HepG2 (cell line): ENCODE results near the gene ALLC.

ENCODE experiments used
- BHLHE40 ChIP-seq: IDR thresholded peaks from 2 replicates; pipeline ENCODE4 v1.6.1; 2011; ENCODE audit warnings: low read length, improper control_type of control experiment
- DMTF1 ChIP-seq: sonication (generic); formaldehyde crosslinking; IDR thresholded peaks from 2 replicates; pipeline ENCODE4 v1.4.0; 2020; ENCODE audit warnings: mild to moderate bottlenecking, missing genetic modification reagents
- POLR2AphosphoS5 ChIP-seq: IDR thresholded peaks from 2 replicates; pipeline ENCODE4 v1.6.1; 2012; ENCODE audit warnings: low read depth, low read length
- RNF219 ChIP-seq: sonication (generic); formaldehyde crosslinking; IDR thresholded peaks from 2 replicates; pipeline ENCODE4 v1.5.0; 2020; ENCODE audit warnings: mild to moderate bottlenecking, missing genetic modification reagents
- TRIM24 ChIP-seq: sonication (generic); formaldehyde crosslinking; IDR thresholded peaks from 2 replicates; pipeline ENCODE4 v1.8.0; 2022; ENCODE audit warnings: mild to moderate bottlenecking, missing genetic modification reagents
- XRCC5 ChIP-seq: fragments of 200-400 bp; formaldehyde crosslinking; optimal IDR thresholded peaks from 2 replicates; pipeline ENCODE3; 2017; ENCODE audit warnings: mild to moderate bottlenecking, low read length
- ZNF205 ChIP-seq: IDR thresholded peaks from 2 replicates; pipeline ENCODE4 v1.6.1; 2018; ENCODE audit warnings: missing biosample characterization, missing genetic modification reagents
- ZNF432 ChIP-seq: sonication (generic); formaldehyde crosslinking; IDR thresholded peaks from 2 replicates; pipeline ENCODE4 v1.5.0; 2020; ENCODE audit warnings: missing genetic modification reagents, mild to moderate bottlenecking, borderline replicate concordance
- ZNF451 ChIP-seq: sonication (generic); formaldehyde crosslinking; IDR thresholded peaks from 2 replicates; pipeline ENCODE4 v1.5.0; 2020; ENCODE audit warnings: mild to moderate bottlenecking, missing genetic modification reagents
- ZNF546 ChIP-seq: sonication (generic); formaldehyde crosslinking; conservative IDR thresholded peaks from 2 replicates; pipeline ENCODE4 v1.8.1; 2023; ENCODE audit warnings: mild to moderate bottlenecking, missing genetic modification reagents
- ZNF792 ChIP-seq: IDR thresholded peaks from 2 replicates; pipeline ENCODE4 v1.6.1; 2016
- TF ChIP-seq, protein P1 (sequence below): sonication (generic); formaldehyde crosslinking; IDR thresholded peaks from 2 replicates; pipeline ENCODE4 v1.5.0; 2020; ENCODE audit warnings: mild to moderate bottlenecking, missing genetic modification reagents, moderate library complexity
- TF ChIP-seq, protein P2 (sequence below): sonication (generic); formaldehyde crosslinking; IDR thresholded peaks from 2 replicates; pipeline ENCODE4 v1.8.1; 2022; ENCODE audit warnings: mild to moderate bottlenecking, missing genetic modification reagents
- TF ChIP-seq, protein P3 (sequence below): sonication (generic); formaldehyde crosslinking; IDR thresholded peaks from 2 replicates; pipeline ENCODE4 v1.4.0; 2020; ENCODE audit warnings: missing genetic modification reagents

DNA sequence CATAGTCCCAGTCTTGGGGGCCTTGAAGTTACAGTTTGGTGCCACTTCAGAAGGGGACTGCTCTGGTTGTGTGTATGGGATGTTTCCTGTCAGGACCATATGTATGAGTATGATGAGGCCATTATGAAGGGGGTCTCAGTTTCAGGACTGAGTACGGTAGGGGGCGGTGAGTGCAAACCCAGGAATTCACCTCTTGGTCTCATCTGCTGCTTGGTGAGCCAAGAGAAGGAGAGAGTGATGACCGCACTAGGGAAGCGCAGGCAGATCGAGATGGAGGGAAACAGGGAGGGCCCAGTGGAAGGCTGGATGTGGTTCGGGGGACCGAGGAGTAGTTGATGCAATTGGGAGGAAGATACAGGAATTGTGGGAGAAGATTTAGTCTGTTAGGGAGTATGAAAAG lies 73.8 kb downstream of the ALLC start:
- no peak for TF ChIP-seq RNF219 (CRISPR knock-in tag)
- TF ChIP-seq, protein P1, sequence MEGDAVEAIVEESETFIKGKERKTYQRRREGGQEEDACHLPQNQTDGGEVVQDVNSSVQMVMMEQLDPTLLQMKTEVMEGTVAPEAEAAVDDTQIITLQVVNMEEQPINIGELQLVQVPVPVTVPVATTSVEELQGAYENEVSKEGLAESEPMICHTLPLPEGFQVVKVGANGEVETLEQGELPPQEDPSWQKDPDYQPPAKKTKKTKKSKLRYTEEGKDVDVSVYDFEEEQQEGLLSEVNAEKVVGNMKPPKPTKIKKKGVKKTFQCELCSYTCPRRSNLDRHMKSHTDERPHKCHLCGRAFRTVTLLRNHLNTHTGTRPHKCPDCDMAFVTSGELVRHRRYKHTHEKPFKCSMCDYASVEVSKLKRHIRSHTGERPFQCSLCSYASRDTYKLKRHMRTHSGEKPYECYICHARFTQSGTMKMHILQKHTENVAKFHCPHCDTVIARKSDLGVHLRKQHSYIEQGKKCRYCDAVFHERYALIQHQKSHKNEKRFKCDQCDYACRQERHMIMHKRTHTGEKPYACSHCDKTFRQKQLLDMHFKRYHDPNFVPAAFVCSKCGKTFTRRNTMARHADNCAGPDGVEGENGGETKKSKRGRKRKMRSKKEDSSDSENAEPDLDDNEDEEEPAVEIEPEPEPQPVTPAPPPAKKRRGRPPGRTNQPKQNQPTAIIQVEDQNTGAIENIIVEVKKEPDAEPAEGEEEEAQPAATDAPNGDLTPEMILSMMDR (CRISPR knock-in tag), result no peak
- no peak for TF ChIP-seq DMTF1 (CRISPR knock-in tag)
- TF ChIP-seq XRCC5, result no peak
- no peak for TF ChIP-seq ZNF451 (CRISPR knock-in tag)
- TF ChIP-seq, protein P2, sequence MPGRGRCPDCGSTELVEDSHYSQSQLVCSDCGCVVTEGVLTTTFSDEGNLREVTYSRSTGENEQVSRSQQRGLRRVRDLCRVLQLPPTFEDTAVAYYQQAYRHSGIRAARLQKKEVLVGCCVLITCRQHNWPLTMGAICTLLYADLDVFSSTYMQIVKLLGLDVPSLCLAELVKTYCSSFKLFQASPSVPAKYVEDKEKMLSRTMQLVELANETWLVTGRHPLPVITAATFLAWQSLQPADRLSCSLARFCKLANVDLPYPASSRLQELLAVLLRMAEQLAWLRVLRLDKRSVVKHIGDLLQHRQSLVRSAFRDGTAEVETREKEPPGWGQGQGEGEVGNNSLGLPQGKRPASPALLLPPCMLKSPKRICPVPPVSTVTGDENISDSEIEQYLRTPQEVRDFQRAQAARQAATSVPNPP (CRISPR knock-in tag), result no peak
- no peak for TF ChIP-seq POLR2AphosphoS5
- TF ChIP-seq, protein P3, sequence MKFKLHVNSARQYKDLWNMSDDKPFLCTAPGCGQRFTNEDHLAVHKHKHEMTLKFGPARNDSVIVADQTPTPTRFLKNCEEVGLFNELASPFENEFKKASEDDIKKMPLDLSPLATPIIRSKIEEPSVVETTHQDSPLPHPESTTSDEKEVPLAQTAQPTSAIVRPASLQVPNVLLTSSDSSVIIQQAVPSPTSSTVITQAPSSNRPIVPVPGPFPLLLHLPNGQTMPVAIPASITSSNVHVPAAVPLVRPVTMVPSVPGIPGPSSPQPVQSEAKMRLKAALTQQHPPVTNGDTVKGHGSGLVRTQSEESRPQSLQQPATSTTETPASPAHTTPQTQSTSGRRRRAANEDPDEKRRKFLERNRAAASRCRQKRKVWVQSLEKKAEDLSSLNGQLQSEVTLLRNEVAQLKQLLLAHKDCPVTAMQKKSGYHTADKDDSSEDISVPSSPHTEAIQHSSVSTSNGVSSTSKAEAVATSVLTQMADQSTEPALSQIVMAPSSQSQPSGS (CRISPR knock-in tag), result no peak
- no peak for TF ChIP-seq ZNF546 (CRISPR knock-in tag)
- TF ChIP-seq ZNF432 (CRISPR knock-in tag), result no peak
- TF ChIP-seq ZNF792 (CRISPR knock-in tag), result no peak
- no peak for TF ChIP-seq ZNF205 (CRISPR knock-in tag)
- TF ChIP-seq TRIM24 (CRISPR knock-in tag), result no peak
- TF ChIP-seq BHLHE40, result no peak
